GM18907 (cell line): Measurements from ENCODE around the gene MYADML2.

Experiments
- ATAC-seq: cut with Tn5 transposase; IDR thresholded peaks from one replicate; pipeline ENCODE4 v1.9.1; 2021; ENCODE audit warnings: mild to moderate bottlenecking, moderate library complexity; ENCODE audit not compliant: unreplicated experiment

The MYADML2 gene

GRCh38 chr17:81901167-81902022 is 45.6 kb downstream of the MYADML2 start:
- ATAC-seq = no peak

GRCh38 chr17:81900181-81900820 is 46.7 kb downstream of the MYADML2 start:
- ATAC-seq = no peak

DNA sequence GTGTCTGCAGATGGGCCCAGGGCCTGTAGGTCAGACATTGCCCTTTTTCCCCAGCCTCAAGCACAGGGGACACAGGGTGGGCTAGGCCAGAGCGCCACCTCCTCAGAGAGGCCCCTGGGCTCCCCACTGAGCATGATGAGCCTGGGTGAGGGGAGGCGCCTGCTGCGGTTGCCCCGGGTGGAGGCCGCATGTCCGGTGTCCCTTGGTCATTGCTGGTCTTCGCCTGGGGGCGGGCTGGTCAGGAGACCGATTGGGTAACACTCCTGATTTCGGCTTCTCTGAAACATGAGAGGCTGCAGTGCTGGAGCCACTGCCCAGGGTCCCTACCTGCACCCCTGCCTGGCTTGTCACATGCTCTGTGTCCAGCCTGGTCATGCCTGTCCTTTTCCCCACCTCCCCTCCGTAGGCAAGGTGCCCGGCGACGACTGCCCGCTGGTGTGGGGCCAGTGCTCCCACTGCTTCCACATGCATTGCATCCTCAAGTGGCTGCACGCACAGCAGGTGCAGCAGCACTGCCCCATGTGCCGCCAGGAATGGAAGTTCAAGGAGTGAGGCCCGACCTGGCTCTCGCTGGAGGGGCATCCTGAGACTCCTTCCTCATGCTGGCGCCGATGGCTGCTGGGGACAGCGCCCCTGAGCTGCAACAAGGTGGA is 47.4 kb downstream of the MYADML2 start:
- ATAC-seq = no peak

DNA sequence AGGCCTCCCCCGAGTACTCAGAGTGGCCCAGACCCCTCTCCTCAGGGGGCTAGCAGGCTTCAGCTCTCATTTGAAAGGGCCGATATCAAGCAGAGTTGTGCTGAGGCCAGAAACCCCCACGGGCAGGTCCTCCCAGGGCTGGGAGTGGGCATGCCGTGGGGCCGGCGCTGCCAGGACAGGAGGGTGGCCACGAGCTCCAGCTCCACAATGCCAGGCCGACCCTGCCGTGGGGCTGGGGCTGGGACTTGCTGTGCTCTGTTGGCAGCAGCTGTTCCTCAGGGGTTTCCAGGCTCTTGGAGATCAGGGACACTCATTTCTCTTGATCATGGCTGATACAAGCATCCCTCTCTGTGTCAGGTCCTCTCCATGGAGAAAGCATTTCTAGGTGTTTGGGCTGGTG is 48.1 kb downstream of the MYADML2 start:
- no peak for ATAC-seq

- ATAC-seq = no peak
These were observed 48.8 kb downstream of the MYADML2 start for GRCh38 chr17:81898029-81898866.

- no peak for ATAC-seq
These were observed 51.6 kb downstream of the MYADML2 start for GRCh38 chr17:81895400-81895799.

DNA sequence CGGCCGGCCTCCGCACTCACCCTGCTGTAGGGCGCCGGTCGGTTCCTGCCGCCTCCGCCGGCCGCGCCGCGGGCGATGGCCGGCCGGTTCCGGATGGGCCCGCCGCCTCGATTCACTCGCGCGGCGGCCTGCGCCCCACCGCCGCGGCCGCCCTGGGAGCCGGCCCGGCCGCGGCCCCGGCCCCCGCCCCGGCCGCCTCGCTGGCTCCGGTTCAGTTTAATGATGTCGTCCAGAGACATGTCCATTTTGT is 55.8 kb downstream of the MYADML2 start:
- no peak for ATAC-seq

DNA sequence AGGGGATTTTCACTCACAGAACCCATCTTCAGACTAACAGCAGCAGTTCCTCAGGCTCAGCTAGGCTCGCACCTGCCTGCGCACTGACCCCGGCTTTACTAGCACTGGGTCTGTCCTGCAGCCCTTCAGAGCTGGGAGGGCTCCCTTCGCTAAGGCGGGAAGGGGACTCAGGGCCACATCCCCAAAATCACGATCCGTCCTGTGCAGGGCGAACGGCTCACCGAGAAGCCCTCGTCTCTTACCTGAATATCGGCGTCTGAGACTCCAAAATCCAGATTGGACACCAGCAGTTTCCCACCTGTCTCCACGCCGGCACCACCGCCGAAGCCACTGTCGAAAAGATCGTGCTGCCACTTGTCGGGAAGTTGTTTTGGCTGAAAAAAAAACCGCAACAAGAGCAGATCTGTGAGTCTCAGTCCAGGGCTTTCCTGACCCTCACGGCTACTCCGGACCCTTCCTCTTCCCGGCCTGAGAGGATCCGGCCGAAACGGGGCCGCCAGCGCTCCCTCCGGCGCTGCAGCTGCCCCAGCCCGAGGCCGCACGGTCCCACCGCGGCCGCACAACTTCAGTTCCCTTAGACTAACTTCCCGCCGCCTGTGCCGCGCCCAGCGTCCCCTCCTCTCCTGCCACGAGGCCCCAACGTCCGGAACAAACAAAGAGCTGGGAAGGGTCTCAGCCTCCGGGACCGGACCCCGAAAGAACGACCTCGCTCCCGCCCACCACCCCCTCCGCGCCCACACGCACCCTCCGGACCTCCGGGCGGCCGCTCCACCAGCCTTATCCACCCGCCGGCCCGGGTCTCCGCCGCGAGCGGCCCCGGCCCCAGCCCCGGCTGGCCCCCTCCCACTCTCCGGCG is 56.4 kb downstream of the MYADML2 start:
- peak; percentile 27 for ATAC-seq
